H7 (cell line): ENCODE results near the gene METTL3. TPM values are rescaled to one million over a fixed set of nuclear protein-coding genes. Genes with fewer than 3 reads are reported as not detected.
A peak's percentile ranks its signal among the peaks of the same experiment; 100 is the strongest.

Experiments
- DNase-seq: peaks from one replicate; pipeline ENCODE4 v3.0.0; 2012
- H3K27me3 ChIP-seq: 2 replicates; pipeline ENCODE4 v1.6.0; 2011; ENCODE audit warnings: mild to moderate bottlenecking, low read length; ENCODE audit not compliant: control insufficient read depth, insufficient read depth
- H3K36me3 ChIP-seq: replicated peaks from 2 replicates; pipeline ENCODE4 v1.5.1; 2011; ENCODE audit warnings: low read length; ENCODE audit not compliant: control insufficient read depth, insufficient read depth
- H3K4me3 ChIP-seq: 2 replicates; pipeline ENCODE4 v1.5.1; 2011; ENCODE audit warnings: low read depth, mild to moderate bottlenecking, control low read depth, low read length, moderate library complexity; ENCODE audit not compliant: insufficient read depth
- total RNA-seq: library from RNA; depleted of rRNA; stranded (reverse); fragments of >200 nt; shearing (Covaris generic); gene quantifications from 2 replicates; pipeline ENCODE4 v1.2.3, GENCODE V29; 2014

METTL3 gene
- total RNA-seq, 1 experiment from 2014 or later: 109 TPM

DNA sequence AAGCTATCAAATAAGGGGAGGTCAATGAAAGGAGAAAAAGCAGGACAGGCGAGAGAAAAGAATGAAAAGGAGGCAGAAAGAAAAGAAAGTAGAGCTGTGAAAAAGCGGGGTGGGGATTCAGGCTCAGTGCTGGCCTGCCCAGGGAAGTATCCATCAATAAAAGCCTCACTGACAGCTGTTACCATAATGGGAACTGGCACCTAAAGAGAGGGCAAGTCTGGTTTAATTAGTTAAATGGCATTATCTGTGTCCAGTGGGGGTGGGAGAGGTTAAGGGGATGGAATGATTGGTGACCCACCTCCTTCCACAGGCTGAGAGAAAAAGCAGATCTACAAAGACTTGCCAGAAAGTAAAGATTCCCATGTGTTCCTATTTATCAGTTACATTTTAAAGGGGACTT, 7.6 kb upstream of the METTL3 start:
- DNase-seq: no peak
- Histone ChIP-seq H3K27me3 (no peaks in the 10 kb centered on the region), H3K4me3 (no peak overlapping the region), H3K36me3 (peaks cover 26% of the 10 kb centered on the region)

DNA sequence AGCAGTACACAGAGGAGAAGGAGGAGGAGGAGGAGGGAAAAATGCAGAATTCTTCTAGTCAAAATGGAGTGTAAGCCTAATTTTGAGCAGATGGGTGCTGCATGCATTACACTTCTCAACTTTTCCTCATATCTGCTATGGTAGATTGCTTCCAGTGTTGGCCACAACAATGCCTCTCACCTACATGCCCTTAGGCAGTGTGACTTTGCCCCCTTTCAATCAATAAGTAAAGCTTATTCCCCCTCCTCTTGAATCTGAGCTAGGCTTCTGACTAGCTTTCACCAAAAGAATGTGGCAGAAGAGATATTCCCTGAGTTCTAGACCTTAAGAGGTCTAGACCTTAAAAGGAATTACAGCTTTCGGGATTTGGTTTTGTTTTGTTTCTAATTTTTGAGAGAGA, 3.2 kb upstream of the METTL3 start:
- DNase-seq: no peak
- H3K4me3 ChIP-seq: no peak overlapping the region
- no peaks in the 10 kb centered on the region for H3K36me3 ChIP-seq
- no peaks in the 10 kb centered on the region for H3K27me3 ChIP-seq

DNA sequence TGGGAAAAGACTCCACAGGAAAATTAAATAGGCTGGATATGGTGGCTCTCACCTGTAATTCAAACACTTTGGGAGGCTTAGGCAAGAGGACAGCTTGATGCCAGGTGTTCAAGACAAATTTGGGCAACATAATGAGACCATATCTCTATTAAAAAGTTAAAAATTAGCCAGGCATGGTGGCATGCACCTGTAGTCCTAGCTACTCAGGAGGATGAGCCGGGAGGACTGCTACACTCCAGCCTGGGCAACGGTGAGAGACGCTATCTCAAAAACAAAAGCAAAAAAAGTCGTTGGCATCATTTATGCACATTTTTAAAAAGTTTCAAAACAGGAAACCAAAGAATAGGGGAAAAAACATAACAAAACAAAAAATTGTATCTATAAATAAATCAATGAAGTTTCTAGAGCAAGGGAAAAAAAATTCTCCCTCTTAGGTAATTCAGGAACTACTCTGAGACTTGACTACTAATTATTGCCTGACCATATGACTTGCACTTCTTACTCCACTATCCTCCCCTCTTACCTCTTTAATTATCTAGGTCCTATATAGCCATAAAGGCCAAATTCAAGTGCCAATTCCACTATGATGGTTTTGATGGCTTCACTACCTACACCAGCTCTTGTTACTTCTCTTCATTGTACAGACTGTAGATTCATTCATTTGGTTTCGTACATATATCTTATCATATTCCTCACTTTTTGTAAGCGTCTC, 1.6 kb downstream of the METTL3 start:
- Histone ChIP-seq H3K27me3 (no peaks in the 10 kb centered on the region), H3K4me3 (peak overlapping the region; percentile 98), H3K36me3 (peaks cover 6% of the 10 kb centered on the region)
- DNase-seq: no peak

DNA sequence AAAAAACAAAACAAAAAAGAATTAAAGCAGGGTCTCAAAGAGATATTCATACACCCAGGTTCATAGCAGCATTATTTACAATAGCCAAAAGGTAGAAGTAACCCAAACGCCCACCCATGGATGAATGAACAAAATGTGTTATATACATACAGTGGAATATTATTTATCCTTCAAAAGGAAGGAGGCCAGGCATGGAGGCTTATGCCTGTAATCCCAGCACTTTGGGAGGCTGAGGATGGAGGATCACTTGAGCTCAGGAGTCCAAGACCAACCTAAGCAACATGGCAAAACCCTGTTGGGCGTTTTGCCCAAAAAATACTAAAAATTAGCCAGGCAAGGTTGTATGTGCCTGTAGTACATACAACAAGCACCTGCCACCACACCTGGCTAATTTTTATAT, 4.6 kb downstream of the METTL3 start:
- H3K36me3 ChIP-seq: peaks cover 20% of the 10 kb centered on the region

DNA sequence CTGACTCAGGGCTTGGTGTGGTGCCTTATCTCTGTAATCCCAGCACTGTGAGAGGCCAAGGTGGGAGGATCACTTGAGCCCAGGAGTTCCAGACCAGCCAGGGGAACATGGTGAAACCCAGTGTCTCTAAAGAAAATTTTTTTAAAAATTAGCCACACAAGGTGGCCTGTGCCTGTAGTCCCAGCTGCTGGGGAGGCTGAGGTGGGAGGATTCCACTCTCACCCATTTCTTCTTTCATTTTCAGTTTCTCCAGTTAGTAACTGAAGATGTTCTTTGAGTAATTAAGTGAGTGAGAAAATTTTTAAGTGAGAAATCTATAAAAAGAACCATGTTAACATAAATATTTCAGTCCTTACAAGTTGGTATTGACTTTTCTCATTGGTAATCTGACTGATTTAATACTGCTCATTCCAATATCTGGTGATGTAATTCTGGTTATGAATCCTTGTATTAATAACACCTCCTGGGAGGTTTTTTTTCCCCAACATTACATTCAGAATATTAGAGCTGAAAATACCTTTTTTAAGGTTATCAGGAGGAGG, 6.1 kb downstream of the METTL3 start:
- no peak for DNase-seq
- no peak overlapping the region for H3K4me3 ChIP-seq
- no peaks in the 10 kb centered on the region for H3K27me3 ChIP-seq
- H3K36me3 ChIP-seq: peaks cover 31% of the 10 kb centered on the region

More for the DNA sequence above, 4.6 kb downstream of the METTL3 start:
- no peak overlapping the region for H3K4me3 ChIP-seq
- DNase-seq: no peak
- no peaks in the 10 kb centered on the region for H3K27me3 ChIP-seq

DNA sequence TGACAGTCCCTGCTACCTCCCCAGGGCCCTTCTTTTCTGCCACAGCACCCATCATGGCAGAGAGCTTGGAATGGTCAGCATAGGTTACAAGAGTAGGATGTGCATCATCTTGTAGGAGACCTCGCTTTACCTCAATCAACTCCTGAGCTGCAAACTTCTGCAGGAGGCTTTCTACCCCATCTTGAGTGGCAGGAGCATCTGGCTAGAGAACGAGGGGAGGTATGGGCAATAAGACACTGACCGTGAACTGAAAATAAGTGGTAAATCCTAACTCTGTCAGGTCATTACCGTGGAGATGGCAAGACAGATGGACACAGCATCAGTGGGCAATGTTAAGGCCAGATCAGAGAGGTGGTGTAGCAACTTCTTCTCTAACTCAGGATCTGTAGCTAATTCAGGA, 7.8 kb downstream of the METTL3 start:
- Histone ChIP-seq H3K27me3 (no peaks in the 10 kb centered on the region), H3K36me3 (peaks cover 39% of the 10 kb centered on the region), H3K4me3 (no peak overlapping the region)
- DNase-seq: no peak

DNA sequence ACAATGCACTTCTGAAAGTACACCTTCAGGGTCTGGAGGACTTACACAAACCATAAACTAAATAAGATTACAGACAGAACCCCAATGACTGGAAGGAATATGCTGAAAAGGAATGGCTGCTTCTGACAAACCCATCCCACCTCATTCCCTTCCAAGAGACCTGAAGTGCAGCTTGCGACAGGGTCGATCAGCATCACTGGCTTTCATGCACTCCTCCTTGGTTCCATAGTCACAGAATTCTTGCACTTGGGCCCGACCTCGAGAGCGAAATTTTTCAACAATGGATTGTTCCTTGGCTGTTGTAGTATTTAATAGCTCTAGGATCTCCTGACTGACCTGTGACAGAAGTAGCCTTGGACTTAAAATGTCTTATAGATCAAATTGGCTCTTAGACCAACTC, 9.6 kb downstream of the METTL3 start:
- H3K4me3 ChIP-seq: no peak overlapping the region
- peaks cover 45% of the 10 kb centered on the region for H3K36me3 ChIP-seq
- no peak for DNase-seq
- H3K27me3 ChIP-seq: no peaks in the 10 kb centered on the region

DNA sequence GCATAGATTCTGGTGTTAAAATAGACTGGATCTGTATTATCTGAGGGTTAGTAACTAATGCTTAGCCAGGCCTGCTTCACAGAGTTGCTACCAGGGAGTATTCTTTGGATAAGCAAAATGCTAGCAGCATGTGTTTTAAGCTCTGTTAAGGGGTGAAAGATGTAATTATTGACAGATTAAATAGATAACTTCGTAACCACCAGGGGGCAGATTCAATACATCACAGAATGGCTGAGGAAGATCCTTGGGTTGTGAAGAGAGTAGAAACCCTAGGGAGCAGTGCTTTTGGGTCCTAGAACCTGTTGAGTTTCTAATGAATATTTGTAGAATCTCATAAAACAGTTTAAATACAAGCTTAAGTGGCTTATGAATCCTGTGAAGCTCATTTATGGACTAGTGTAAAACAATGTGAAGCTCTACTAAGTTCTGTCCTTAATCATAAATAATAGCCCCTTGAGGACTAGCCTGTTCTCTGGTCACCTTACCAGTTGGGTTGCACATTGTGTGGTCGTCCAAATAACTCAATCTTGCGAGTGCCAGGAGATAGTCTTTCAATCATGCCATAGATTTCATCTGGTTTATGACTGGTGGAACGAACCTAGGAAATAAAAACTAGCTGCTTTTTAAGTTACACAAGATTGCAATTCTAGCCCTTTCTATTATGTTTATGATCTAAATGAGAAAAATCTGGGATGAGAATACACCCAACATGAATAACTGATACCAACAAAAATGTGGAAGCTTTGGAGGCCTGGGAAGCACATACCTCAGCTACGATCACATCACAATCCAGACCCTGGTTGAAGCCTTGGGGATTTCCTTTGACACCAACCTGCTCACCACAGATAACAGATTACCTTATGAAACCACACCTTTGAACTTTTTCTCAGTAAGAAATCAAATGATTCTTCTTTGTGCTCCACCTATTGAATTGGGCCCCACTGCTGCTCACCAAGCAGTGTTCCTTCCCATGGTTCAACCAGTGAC, 12.3 kb downstream of the METTL3 start:
- H3K36me3 ChIP-seq: peaks cover 54% of the 10 kb centered on the region
- DNase-seq: peak; percentile 56

DNA sequence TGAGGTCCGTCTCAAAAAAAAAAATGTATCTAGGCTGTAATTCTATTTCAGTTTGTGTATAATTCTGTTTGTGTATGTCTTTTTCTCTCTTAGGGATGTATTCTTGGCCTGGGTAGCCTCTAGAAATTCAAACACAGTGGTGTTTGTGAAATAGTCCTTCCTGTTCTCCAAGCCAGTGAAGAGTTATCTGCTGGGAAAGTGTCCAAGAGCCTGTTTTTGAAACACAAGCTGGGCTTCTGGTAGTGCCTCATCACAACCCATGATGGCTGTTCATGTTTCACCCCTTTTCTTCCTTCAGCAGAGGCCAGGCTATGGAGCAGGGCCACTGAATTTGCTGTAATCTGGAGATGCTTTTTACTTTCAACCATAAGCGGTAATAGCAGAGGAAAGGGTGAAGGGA, 14.7 kb downstream of the METTL3 start:
- DNase-seq: no peak
- Histone ChIP-seq H3K27me3 (no peaks in the 10 kb centered on the region), H3K36me3 (peaks cover 48% of the 10 kb centered on the region), H3K4me3 (no peak overlapping the region)

More for the DNA sequence above, 12.3 kb downstream of the METTL3 start:
- no peaks in the 10 kb centered on the region for H3K27me3 ChIP-seq
- H3K4me3 ChIP-seq: no peak overlapping the region

DNA sequence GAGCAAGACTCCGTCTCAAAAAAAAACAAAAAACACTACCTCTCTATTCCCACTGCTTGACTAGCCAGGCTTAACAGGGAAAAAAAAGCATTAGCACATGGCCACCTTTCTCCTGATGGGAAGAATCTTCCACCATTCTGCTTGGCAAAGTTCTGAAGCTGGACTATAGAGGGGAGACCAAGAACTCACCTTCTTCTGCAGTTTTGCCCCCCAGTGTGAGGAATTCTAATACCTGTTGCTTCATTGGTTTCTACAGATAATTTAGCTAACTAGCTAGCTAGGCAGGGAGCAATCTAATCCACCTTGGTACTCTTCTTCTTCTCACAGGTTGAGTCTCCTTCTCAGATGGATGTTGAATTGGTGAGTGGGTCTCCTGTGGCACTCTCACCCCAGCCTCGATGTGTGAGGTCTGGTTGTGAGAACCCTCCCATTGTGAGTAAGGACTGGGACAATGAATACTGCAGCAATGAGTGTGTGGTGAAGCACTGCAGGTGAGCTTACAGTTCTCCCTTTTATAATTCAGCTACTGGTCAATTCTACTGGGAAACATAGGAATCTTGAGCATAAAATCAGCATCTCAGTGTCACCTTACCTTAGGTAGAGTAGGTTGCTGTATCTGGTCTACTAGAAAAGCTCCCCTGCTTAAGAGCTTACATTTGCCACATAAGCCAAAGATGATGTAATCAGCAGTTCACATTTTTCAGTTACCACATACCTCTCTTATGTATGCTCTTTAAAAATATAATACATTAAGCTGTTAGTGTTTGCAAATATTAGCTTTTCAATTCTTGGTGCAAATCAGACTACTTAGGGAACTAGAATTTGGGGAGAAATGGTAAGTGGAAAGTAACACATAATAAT, 16.0 kb downstream of the METTL3 start:
- H3K36me3 ChIP-seq: peaks cover 41% of the 10 kb centered on the region

DNA sequence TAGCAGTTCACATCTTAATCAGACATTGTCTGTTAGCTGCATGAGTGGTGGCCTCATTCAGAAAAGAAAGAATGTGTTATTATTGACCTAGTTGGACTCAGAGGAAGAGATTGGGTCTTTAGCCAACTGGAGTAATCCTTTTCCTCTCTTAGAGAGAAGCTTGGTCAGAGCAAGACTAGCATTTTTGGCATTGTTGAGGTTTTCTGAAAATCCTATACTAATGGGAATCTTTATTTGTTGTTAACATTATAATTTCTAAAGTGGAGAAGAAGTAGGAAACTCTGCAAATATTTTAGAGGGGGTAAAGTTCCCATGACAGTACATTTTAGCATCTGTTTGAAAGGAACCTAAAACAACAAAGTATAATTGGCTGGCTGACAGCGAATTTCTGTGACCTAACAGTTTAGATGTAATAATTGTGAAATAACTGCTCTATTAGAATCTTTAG, 24.5 kb downstream of the METTL3 start:
- no peak for DNase-seq
- H3K4me3 ChIP-seq: no peak overlapping the region
- no peaks in the 10 kb centered on the region for H3K27me3 ChIP-seq
- H3K36me3 ChIP-seq: peaks cover 12% of the 10 kb centered on the region

More for the DNA sequence above, 16.0 kb downstream of the METTL3 start:
- DNase-seq: no peak
- no peaks in the 10 kb centered on the region for H3K27me3 ChIP-seq
- no peak overlapping the region for H3K4me3 ChIP-seq

DNA sequence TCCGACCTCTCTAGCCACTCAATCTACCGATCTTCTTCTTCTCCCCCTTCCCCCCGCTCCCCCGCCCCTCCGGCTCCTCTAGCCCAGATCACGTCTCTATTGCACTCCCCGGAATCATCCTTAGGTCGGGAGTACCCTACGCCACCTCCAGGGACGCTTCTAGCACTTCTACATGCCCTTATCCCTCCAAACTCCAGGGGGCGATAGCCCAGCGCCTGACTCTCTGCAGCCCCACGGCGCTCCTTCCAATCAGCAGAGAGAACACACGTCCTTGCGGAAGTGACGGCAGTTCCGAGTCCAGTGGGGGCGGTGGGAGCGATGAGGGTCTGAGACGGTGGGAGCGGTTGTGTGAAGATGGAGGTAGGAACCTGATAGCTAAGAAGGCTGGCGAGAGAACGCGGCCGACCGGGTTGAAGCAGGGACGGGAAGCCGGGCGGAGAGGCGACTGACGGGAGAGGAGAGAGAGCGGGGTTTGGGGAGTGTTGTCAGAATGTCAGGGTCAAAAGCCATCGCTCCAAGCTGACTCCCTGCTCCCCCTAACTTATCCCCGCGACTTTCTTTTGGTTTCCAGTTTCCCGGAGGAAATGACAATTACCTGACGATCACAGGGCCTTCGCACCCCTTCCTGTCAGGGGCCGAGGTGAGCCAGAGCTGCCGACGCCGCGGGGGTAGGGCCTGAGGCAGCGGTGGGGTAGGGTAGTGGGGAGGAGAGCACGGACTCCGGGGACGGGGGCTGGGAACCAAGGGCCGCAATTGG, 34.0 kb downstream of the METTL3 start, which contains the start of the genes RAB2B and TOX4:
TSS of gene RAB2B (minus strand) at position 35 of the 757 bp plus-strand sequence. CDS start 87 bp downstream, outside the sequence.
TSS of gene TOX4 (plus strand) at position 271 of the 757 bp plus-strand sequence. CDS start at position 355, 84 bp downstream.
- Histone ChIP-seq H3K4me3 (peak within 1 kb of the TSS; percentile 82), H3K27me3 (no peaks in the 10 kb centered on the region), H3K36me3 (no peaks in the 10 kb centered on the region)
- peak; percentile 93 for DNase-seq

DNA sequence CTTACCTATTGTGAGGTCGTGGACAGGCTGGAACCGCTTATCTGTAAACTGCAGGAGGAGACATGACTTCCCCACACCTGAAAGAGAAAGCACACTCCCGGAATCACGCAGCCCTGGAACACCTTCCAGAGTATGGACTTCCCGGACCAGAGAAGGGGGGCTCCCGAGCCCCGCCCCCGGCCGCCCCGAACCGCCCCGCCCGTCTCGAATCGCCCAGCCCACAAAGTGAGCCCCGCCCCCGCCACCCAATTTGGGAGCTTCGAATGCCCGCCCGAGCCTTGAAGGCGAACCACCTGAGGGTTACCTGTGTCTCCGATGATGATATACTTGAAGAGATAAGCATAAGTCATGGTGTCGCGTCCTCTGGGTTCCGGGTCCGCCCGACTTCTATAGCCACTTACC, 34.6 kb downstream of the METTL3 start:
- Histone ChIP-seq H3K36me3 (no peaks in the 10 kb centered on the region), H3K4me3 (peak overlapping the region; percentile 59), H3K27me3 (no peaks in the 10 kb centered on the region)
- peak; percentile 91 for DNase-seq
